ENCODE data around the gene NUCB1. TPM values are rescaled to one million over a fixed set of nuclear protein-coding genes. Genes with fewer than 3 reads are reported as not detected.

The NUCB1 gene
- total RNA-seq, 1 donor from 2014 or later, result 42.6 TPM

- DNase-seq, result no peak
These were observed 35.8 kb downstream of the NUCB1 start for GRCh38 chr19:48935864-48936263.

DNA sequence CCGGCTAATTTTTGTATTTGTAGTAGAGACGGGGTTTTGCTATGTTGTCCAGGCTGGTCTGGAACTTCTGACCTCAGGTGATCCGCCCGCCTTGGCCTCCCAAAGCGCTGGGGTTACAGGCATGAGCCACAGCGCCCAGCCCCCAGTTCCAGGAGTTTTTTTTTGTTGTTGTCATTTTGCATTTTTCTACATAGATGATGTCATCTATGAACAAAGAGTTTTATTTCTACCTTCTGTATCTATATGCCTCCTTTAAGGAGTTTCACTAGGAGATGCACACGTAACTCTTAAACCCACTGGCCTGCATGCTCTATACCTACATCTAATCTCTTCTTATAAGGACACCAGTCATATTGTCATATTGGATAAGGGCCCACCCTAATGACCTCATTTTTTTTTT is 38.1 kb downstream of the NUCB1 start:
- DNase-seq, result no peak

- DNase-seq, result no peak
These were observed 40.8 kb downstream of the NUCB1 start for GRCh38 chr19:48940902-48941301.

GRCh38 chr19:48943081-48943480 is 43.0 kb downstream of the NUCB1 start:
- DNase-seq, result no peak

GRCh38 chr19:48945415-48945814 is 45.3 kb downstream of the NUCB1 start:
- no peak for DNase-seq

DNA sequence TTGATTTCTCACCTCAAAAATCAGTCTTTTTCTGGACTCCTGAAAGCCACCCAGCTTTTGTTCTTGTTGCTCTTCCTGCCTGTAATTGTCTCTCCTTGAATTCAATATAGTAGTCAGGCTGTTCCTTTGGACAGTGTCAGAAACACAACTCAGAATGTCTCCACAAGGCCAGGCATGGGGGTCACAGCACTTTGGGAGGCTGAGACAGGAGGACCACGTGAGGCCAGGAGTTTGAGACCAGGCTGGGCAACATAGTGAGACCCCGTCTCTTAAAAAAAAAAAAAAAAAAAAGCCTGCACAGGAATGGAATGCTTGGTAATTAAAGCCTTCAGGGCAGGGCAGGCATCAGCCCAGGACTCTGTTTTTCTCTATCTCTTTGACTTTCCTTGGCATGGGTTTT is 45.7 kb downstream of the NUCB1 start:
- no peak for DNase-seq

- DNase-seq, result no peak
These were observed 46.5 kb downstream of the NUCB1 start for GRCh38 chr19:48946463-48947257.

DNA sequence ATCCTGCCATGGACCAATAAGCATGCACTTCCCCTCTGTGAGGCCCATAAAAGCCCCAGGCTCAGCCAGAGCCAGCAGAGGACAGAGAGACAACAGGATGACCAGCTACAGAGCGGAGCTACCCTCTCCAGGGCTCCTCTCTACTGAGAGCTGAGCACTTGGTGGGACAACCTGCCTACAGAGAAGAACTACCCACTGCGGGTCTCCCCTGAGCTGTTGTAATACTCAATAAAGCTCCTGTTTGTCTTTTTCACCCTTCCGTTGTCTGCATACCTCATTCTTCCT is 47.1 kb downstream of the NUCB1 start:
- no peak for DNase-seq

GRCh38 chr19:48950159-48950558 is 50.0 kb downstream of the NUCB1 start:
- DNase-seq, result no peak

- DNase-seq, result no peak
These were observed 50.9 kb downstream of the NUCB1 start for GRCh38 chr19:48950830-48951519.

DNA sequence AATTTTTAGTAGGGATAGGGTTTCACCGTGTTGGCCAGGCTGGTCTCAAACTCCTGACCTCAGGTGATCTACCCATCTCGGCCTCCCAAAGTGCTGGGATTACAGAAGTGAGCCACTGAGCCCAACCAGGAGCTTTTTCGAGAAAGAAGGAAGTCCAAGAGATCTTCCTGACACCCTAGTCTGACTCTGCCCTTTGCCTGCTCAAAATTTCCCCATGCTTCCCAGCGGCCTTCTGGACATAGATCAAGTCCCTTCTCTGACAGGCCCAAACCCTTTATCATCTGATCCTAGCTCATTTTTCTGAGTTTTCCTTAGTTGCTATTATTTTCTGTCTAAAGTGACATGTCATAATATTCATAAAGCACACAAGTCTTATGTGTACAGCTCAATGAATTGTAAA is 53.0 kb downstream of the NUCB1 start:
- no peak for DNase-seq

DNA sequence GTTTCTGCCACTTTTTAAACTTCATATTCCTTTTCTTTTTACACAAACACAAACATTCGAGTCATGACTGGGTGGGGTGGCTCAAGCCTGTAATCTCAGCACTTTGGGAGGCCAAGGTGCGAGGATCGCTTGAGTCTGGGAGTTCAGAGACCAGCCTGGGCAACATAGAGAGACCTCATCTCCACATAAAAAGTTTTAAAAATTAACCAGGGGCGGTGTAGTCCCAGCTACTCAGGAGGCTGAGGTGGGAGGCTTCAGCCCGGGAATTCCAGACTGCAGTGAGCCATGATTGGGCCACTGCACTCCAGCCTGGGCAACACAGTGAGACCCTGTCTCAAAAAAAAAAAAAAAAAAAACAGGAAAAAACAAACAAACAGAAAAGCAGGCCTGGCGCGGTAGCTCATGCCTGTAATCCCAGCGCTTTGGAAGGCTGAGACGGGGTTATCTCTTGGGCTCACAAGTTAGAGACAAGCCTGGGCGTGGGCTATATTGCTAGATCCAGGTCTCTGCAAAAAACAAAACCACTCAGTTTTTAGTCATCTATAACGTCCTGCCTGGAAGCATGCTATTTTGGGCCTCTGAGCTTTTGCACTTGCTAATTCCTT is 54.0 kb downstream of the NUCB1 start:
- DNase-seq, result no peak

GRCh38 chr19:48954595-48955307 is 54.6 kb downstream of the NUCB1 start, which contains the start of gene BAX:
TSS of gene BAX (plus strand) at chr19:48954875. CDS start at chr19:48954929, 54 bp downstream.
- peak; percentile 91 for DNase-seq

DNA sequence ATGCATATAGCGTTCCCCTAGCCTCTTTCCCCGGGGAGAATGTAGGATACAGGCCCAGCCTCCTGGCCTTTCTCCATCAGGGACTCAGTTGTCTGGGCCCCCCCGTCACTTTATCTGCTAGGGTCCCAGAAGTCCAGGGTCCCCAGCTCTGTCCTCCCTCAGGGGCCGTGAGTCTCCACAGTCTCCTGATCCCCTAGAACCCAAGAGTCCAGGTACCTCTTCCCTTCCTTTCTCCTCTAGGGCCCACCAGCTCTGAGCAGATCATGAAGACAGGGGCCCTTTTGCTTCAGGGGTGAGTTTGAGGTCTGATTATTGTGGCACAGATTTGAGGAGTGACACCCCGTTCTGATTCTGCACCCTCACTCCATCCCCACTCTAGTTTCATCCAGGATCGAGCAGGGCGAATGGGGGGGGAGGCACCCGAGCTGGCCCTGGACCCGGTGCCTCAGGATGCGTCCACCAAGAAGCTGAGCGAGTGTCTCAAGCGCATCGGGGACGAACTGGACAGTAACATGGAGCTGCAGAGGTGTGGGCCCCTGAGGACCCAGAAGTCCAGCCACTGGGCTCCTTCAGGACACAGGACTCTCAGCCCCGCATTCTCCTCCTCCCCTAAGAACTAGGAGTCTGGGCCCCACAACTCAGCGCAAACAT is 55.3 kb downstream of the NUCB1 start:
- no peak for DNase-seq

DNA sequence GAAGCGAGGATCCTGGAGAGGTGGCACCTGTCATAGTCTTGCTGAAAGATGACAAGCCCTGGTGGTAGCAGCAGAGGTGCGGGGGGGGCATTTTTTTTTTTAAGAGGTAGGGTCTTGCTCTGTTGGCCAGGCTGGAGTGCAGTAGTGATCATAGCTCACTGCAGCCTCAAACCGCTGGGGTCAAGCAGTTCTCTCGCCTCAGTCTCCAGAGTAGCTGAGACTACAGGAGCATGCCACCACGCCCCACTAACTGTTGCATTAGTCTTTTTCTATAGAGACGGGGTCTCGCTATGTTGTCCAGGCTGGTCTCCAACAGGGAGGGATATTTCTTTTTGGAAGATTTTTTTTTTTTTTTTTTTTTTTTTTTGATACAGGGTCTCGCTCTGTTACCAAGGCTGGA is 57.9 kb downstream of the NUCB1 start:
- DNase-seq, result no peak

DNA sequence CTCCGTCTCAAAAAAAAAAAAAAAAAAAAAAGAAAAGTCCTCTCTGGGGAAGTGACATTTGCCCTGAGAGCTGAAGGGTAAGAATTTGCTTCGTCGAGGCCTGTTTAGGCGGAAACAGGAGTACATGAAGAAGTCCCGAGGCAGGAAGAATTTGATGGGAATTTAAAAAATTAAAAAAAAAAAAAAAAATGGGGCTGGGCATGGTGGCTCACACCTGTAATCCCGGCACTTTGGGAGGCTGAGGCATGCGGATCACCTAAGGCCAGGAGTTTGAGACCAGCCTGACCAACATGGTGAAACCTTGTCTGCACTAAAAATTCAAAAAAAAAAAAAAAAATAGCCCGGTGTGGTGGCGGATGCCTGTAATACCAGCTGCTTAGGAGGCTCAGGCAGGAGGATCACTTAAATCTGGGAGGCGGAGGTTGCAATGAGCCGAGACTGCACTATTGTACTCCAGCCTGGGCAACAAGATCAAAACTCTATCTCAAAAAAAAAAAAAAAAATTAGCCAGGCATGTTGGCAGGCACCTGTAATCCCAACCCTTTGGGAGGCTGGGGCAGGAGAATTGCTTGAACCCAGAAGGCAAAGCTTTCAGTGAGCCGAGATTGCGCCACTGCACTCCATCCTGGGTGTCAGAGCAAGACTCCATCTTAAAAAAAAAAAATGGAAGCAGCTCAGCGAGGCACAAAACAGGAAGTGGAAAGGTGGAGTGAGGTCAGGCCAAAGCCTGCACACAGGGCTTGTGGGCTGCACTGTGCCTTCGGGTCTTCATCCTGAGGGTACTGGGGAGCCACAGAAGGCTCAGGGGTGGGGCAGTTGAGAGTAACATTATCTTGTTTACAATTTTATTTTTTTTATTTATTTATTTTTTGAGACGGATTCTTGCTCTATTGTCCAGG is 59.5 kb downstream of the NUCB1 start:
- no peak for DNase-seq

- DNase-seq, result no peak
These were observed 61.0 kb downstream of the NUCB1 start for GRCh38 chr19:48961051-48961649.

- no peak for DNase-seq
These were observed 61.5 kb downstream of the NUCB1 start for GRCh38 chr19:48961673-48962028.

GRCh38 chr19:48962029-48962848 is 62.1 kb downstream of the NUCB1 start:
- DNase-seq, result no peak

- no peak for DNase-seq
These were observed 62.7 kb downstream of the NUCB1 start for GRCh38 chr19:48962849-48963165.

All from occipital lobe (tissue), 2 donors.